ENCODE measurements around the gene NRXN3. TPM values are rescaled to one million over a fixed set of nuclear protein-coding genes. Genes with fewer than 3 reads are reported as not detected.

Gene NRXN3
- total and polyA plus RNA-seq, 2 donors (not counting 1 experiment from before 2014, with no cell fraction given) = not detected

- H2AFZ ChIP-seq (ENCODE audit: insufficient read depth, low read depth, low read length, poor library complexity, severe bottlenecking) = no peak overlapping the region
- no peak overlapping the region for H3K27ac ChIP-seq (ENCODE audit: low read length in 2 of 2)
- no peaks in the 10 kb centered on the region for H3K4me1 ChIP-seq (ENCODE audit: control insufficient read depth in 2 of 2, insufficient read depth in 2 of 2, low read length in 2 of 2)
- no peaks in the 10 kb centered on the region for H3K4me1 Mint-ChIP-seq
- DNase-seq = no peak
- H3K27ac Mint-ChIP-seq = no peak overlapping the region
- WGBS (ENCODE audit: insufficient coverage) = no CpG with 5 or more reads among the region's 1 CpG
- no peaks in the 10 kb centered on the region for H3K9me3 ChIP-seq (ENCODE audit: control extremely low read depth in 1 of 3, control insufficient read depth in 2 of 3, insufficient read depth in 1 of 3, low read length in 2 of 3)
- no peak for TF ChIP-seq CTCF (IDR thresholded peaks at IDR 0.05)
- no peak for TF ChIP-seq EZH2 (IDR thresholded peaks at IDR 0.05; ENCODE audit: borderline replicate concordance, insufficient read depth, low read depth, low read length, poor library complexity, severe bottlenecking)
- ATAC-seq (ENCODE audit: low read depth) = no peak
- no peaks in the 10 kb centered on the region for H3K27me3 Mint-ChIP-seq
- H3K9me3 Mint-ChIP-seq (ENCODE audit: insufficient read depth) = no peaks in the 10 kb centered on the region
- POLR2A ChIA-PET = no interaction called here
- no peaks in the 10 kb centered on the region for H3K27me3 ChIP-seq (replicated peaks in 1 of 4; ENCODE audit: control extremely low read depth in 1 of 4, control insufficient read depth in 3 of 4, insufficient read depth in 4 of 4, low read length in 3 of 4)
- H3K4me3 Mint-ChIP-seq = no peak overlapping the region
- H3K36me3 ChIP-seq (replicated peaks in 1 of 2; ENCODE audit: control extremely low read depth in 1 of 2, control insufficient read depth in 1 of 2, extremely low read depth in 1 of 2, insufficient read depth in 2 of 2, low read length in 1 of 2) = no peaks in the 10 kb centered on the region
- intact Hi-C loops (cut with micrococcal nuclease) = no loop called here
- CTCF ChIA-PET = no interaction called here
- H3K79me2 ChIP-seq (ENCODE audit: control insufficient read depth, insufficient read depth, low read length) = no peaks in the 10 kb centered on the region
- no peak overlapping the region for H3K4me2 ChIP-seq (replicated peaks; ENCODE audit: low read depth, low read length, poor library complexity, severe bottlenecking)
- H3K9ac ChIP-seq (ENCODE audit: low read length) = no peak overlapping the region
- H3K4me3 ChIP-seq (ENCODE audit: control extremely low read depth in 1 of 5, extremely low read depth in 1 of 5, insufficient read depth in 1 of 5, low read depth in 2 of 5, low read length in 4 of 5) = no peak overlapping the region
- no peaks in the 10 kb centered on the region for H4K20me1 ChIP-seq (ENCODE audit: control insufficient read depth, insufficient read depth, low read length, poor library complexity, severe bottlenecking)
These were observed 1400.5 kb downstream of the NRXN3 start for GRCh38 chr14:79570648-79571047.

GRCh38 chr14:79571366-79571765 lies 1401.2 kb downstream of the NRXN3 start:
- no peaks in the 10 kb centered on the region for H3K79me2 ChIP-seq (ENCODE audit: control insufficient read depth, insufficient read depth, low read length)
- H3K4me1 ChIP-seq (ENCODE audit: control insufficient read depth in 2 of 2, insufficient read depth in 2 of 2, low read length in 2 of 2) = no peaks in the 10 kb centered on the region
- Mint-ChIP-seq H3K27ac (no peak overlapping the region), H3K4me1 (no peaks in the 10 kb centered on the region), H3K9me3 (ENCODE audit: insufficient read depth) (no peaks in the 10 kb centered on the region), H3K27me3 (no peaks in the 10 kb centered on the region), H3K4me3 (no peak overlapping the region)
- no peaks in the 10 kb centered on the region for H4K20me1 ChIP-seq (ENCODE audit: control insufficient read depth, insufficient read depth, low read length, poor library complexity, severe bottlenecking)
- no peak for TF ChIP-seq CTCF (IDR thresholded peaks at IDR 0.05)
- TF ChIP-seq EZH2 (IDR thresholded peaks at IDR 0.05; ENCODE audit: borderline replicate concordance, insufficient read depth, low read depth, low read length, poor library complexity, severe bottlenecking) = no peak
- DNase-seq = no peak
- H3K36me3 ChIP-seq (replicated peaks in 1 of 2; ENCODE audit: control extremely low read depth in 1 of 2, control insufficient read depth in 1 of 2, extremely low read depth in 1 of 2, insufficient read depth in 2 of 2, low read length in 1 of 2) = no peaks in the 10 kb centered on the region
- H3K27me3 ChIP-seq (replicated peaks in 1 of 4; ENCODE audit: control extremely low read depth in 1 of 4, control insufficient read depth in 3 of 4, insufficient read depth in 4 of 4, low read length in 3 of 4) = no peaks in the 10 kb centered on the region
- ATAC-seq (ENCODE audit: low read depth) = no peak
- CTCF ChIA-PET = no interaction called here
- no peaks in the 10 kb centered on the region for H3K9me3 ChIP-seq (ENCODE audit: control extremely low read depth in 1 of 3, control insufficient read depth in 2 of 3, insufficient read depth in 1 of 3, low read length in 2 of 3)
- intact Hi-C loops (cut with micrococcal nuclease) = no loop called here
- no peak overlapping the region for H3K27ac ChIP-seq (ENCODE audit: low read length in 2 of 2)
- no peak overlapping the region for H2AFZ ChIP-seq (ENCODE audit: insufficient read depth, low read depth, low read length, poor library complexity, severe bottlenecking)
- no peak overlapping the region for H3K4me3 ChIP-seq (ENCODE audit: control extremely low read depth in 1 of 5, extremely low read depth in 1 of 5, insufficient read depth in 1 of 5, low read depth in 2 of 5, low read length in 4 of 5)
- WGBS (ENCODE audit: insufficient coverage) = 100% methylated on average over 3 of the region's 4 CpGs
- no peak overlapping the region for H3K4me2 ChIP-seq (replicated peaks; ENCODE audit: low read depth, low read length, poor library complexity, severe bottlenecking)
- POLR2A ChIA-PET = no interaction called here
- no peak overlapping the region for H3K9ac ChIP-seq (ENCODE audit: low read length)
